Dendritic cell treated with granulocyte-macrophage colony-stimulating factor and Interleukin-4, amounts not matched to agents 40 ng/mL and 50 ng/mL, for 4 days (primary cell): ENCODE measurements around the gene IFTAP.

Experiments used
- H3K27ac Mint-ChIP-seq: one replicate; pipeline ENCODE4 v1.8.0; 2022; ENCODE audit warnings: mild to moderate bottlenecking, mixed read lengths
- H3K27me3 Mint-ChIP-seq: one replicate; pipeline ENCODE4 v1.8.0; 2022; ENCODE audit warnings: mild to moderate bottlenecking, mixed read lengths
- H3K36me3 Mint-ChIP-seq: one replicate; pipeline ENCODE4 v1.8.0; 2022; ENCODE audit warnings: low read depth, mixed read lengths
- H3K4me1 Mint-ChIP-seq: one replicate; pipeline ENCODE4 v1.8.0; 2022; ENCODE audit warnings: low read depth, mixed read lengths
- H3K4me3 Mint-ChIP-seq: one replicate; pipeline ENCODE4 v1.8.0; 2022; ENCODE audit warnings: mild to moderate bottlenecking, moderate library complexity, mixed read lengths
- H3K9me3 Mint-ChIP-seq: one replicate; pipeline ENCODE4 v1.8.0; 2022; ENCODE audit warnings: mixed read lengths
- intact Hi-C: fragments of 100-400 bp; cut with micrococcal nuclease; formaldehyde crosslinking; loops from one replicate; pipeline ENCODE4 v1.15.0; 2022

The IFTAP gene

GRCh38 chr11:36578458-36578857 is 15.8 kb upstream of the IFTAP start:
- H3K27ac Mint-ChIP-seq: no peak overlapping the region
- H3K27me3 Mint-ChIP-seq: no peaks in the 10 kb centered on the region
- no peaks in the 10 kb centered on the region for H3K9me3 Mint-ChIP-seq
- intact Hi-C loops: no loop called here
- H3K4me1 Mint-ChIP-seq: no peaks in the 10 kb centered on the region
- no peaks in the 10 kb centered on the region for H3K36me3 Mint-ChIP-seq
- no peak overlapping the region for H3K4me3 Mint-ChIP-seq

GRCh38 chr11:36581536-36581935 is 12.8 kb upstream of the IFTAP start:
- intact Hi-C loops: no loop called here

GRCh38 chr11:36583667-36584066 is 10.6 kb upstream of the IFTAP start:
- Mint-ChIP-seq H3K4me1 (no peaks in the 10 kb centered on the region), H3K27me3 (no peaks in the 10 kb centered on the region), H3K4me3 (no peak overlapping the region), H3K36me3 (no peaks in the 10 kb centered on the region), H3K27ac (no peak overlapping the region), H3K9me3 (no peaks in the 10 kb centered on the region)
- intact Hi-C loops: no loop called here

More at GRCh38 chr11:36581536-36581935, 12.8 kb upstream of the IFTAP start:
- H3K4me3 Mint-ChIP-seq: no peak overlapping the region
- H3K27ac Mint-ChIP-seq: no peak overlapping the region
- no peaks in the 10 kb centered on the region for H3K9me3 Mint-ChIP-seq
- no peaks in the 10 kb centered on the region for H3K36me3 Mint-ChIP-seq
- no peaks in the 10 kb centered on the region for H3K27me3 Mint-ChIP-seq
- H3K4me1 Mint-ChIP-seq: no peaks in the 10 kb centered on the region

- H3K27ac Mint-ChIP-seq: no peak overlapping the region
- no peaks in the 10 kb centered on the region for H3K9me3 Mint-ChIP-seq
- no peaks in the 10 kb centered on the region for H3K4me1 Mint-ChIP-seq
- peaks cover 14% of the 10 kb centered on the region for H3K27me3 Mint-ChIP-seq
- H3K4me3 Mint-ChIP-seq: no peak overlapping the region
- no peaks in the 10 kb centered on the region for H3K36me3 Mint-ChIP-seq
- intact Hi-C loops: no loop called here
These were observed 7.8 kb upstream of the IFTAP start for GRCh38 chr11:36586543-36586942.

GRCh38 chr11:36588099-36588498 is 6.2 kb upstream of the IFTAP start:
- intact Hi-C loops: no loop called here
- peaks cover 19% of the 10 kb centered on the region for H3K27me3 Mint-ChIP-seq
- no peaks in the 10 kb centered on the region for H3K36me3 Mint-ChIP-seq
- H3K4me3 Mint-ChIP-seq: no peak overlapping the region
- H3K9me3 Mint-ChIP-seq: no peaks in the 10 kb centered on the region
- no peak overlapping the region for H3K27ac Mint-ChIP-seq
- H3K4me1 Mint-ChIP-seq: no peaks in the 10 kb centered on the region

GRCh38 chr11:36590513-36590912 is 3.8 kb upstream of the IFTAP start:
- Mint-ChIP-seq H3K36me3 (peaks cover 7% of the 10 kb centered on the region), H3K4me3 (no peak overlapping the region), H3K9me3 (no peaks in the 10 kb centered on the region), H3K27ac (no peak overlapping the region), H3K4me1 (peaks cover 5% of the 10 kb centered on the region), H3K27me3 (peaks cover 20% of the 10 kb centered on the region)
- intact Hi-C loops: no loop called here

- no peak overlapping the region for H3K27ac Mint-ChIP-seq
- no peaks in the 10 kb centered on the region for H3K9me3 Mint-ChIP-seq
- H3K27me3 Mint-ChIP-seq: peaks cover 20% of the 10 kb centered on the region
- peaks cover 7% of the 10 kb centered on the region for H3K36me3 Mint-ChIP-seq
- peaks cover 5% of the 10 kb centered on the region for H3K4me1 Mint-ChIP-seq
- intact Hi-C loops: no loop called here
- no peak overlapping the region for H3K4me3 Mint-ChIP-seq
These were observed 2.9 kb upstream of the IFTAP start for GRCh38 chr11:36591433-36591832.

GRCh38 chr11:36596880-36597279 is 2.6 kb downstream of the IFTAP start:
- intact Hi-C loops: no loop called here
- no peak overlapping the region for H3K4me3 Mint-ChIP-seq
- H3K4me1 Mint-ChIP-seq: peaks cover 14% of the 10 kb centered on the region
- H3K36me3 Mint-ChIP-seq: peaks cover 7% of the 10 kb centered on the region
- H3K27ac Mint-ChIP-seq: no peak overlapping the region
- peaks cover 4% of the 10 kb centered on the region for H3K27me3 Mint-ChIP-seq
- H3K9me3 Mint-ChIP-seq: no peaks in the 10 kb centered on the region

GRCh38 chr11:36598051-36598450 is 3.7 kb downstream of the IFTAP start, which contains the start of gene RAG2:
RAG2 (minus strand) TSS chr11:36598236; CDS start chr11:36594168, 4,068 bp downstream.
- Mint-ChIP-seq H3K27ac (no peak within 1 kb of the TSS), H3K9me3 (no peaks in the 10 kb centered on the region), H3K36me3 (peaks cover 7% of the 10 kb centered on the region), H3K4me1 (peaks cover 14% of the 10 kb centered on the region), H3K27me3 (peaks cover 2% of the 10 kb centered on the region), H3K4me3 (no peak within 1 kb of the TSS)
- intact Hi-C loops: no loop called here

- Mint-ChIP-seq H3K27ac (no peak overlapping the region), H3K4me3 (no peak overlapping the region), H3K27me3 (no peaks in the 10 kb centered on the region), H3K9me3 (no peaks in the 10 kb centered on the region), H3K4me1 (peaks cover 8% of the 10 kb centered on the region), H3K36me3 (no peaks in the 10 kb centered on the region)
- intact Hi-C loops: no loop called here
These were observed 5.9 kb downstream of the IFTAP start for GRCh38 chr11:36600180-36600579.

GRCh38 chr11:36601155-36601554 is 6.9 kb downstream of the IFTAP start:
- intact Hi-C loops: no loop called here
- Mint-ChIP-seq H3K36me3 (no peaks in the 10 kb centered on the region), H3K4me1 (peaks cover 8% of the 10 kb centered on the region), H3K4me3 (no peak overlapping the region), H3K27me3 (no peaks in the 10 kb centered on the region), H3K27ac (no peak overlapping the region), H3K9me3 (no peaks in the 10 kb centered on the region)

GRCh38 chr11:36602135-36602534 is 7.8 kb downstream of the IFTAP start:
- no peaks in the 10 kb centered on the region for H3K27me3 Mint-ChIP-seq
- no peak overlapping the region for H3K4me3 Mint-ChIP-seq
- H3K36me3 Mint-ChIP-seq: no peaks in the 10 kb centered on the region
- no peaks in the 10 kb centered on the region for H3K9me3 Mint-ChIP-seq
- intact Hi-C loops: no loop called here
- peaks cover 8% of the 10 kb centered on the region for H3K4me1 Mint-ChIP-seq
- H3K27ac Mint-ChIP-seq: no peak overlapping the region

- Mint-ChIP-seq H3K27ac (no peak overlapping the region), H3K9me3 (no peaks in the 10 kb centered on the region), H3K4me1 (peaks cover 8% of the 10 kb centered on the region), H3K4me3 (no peak overlapping the region), H3K27me3 (no peaks in the 10 kb centered on the region), H3K36me3 (no peaks in the 10 kb centered on the region)
- intact Hi-C loops: no loop called here
These were observed 11.2 kb downstream of the IFTAP start for GRCh38 chr11:36605221-36606216.

- H3K27ac Mint-ChIP-seq: no peak overlapping the region
- H3K4me3 Mint-ChIP-seq: no peak overlapping the region
- no peaks in the 10 kb centered on the region for H3K4me1 Mint-ChIP-seq
- H3K36me3 Mint-ChIP-seq: no peaks in the 10 kb centered on the region
- H3K27me3 Mint-ChIP-seq: no peaks in the 10 kb centered on the region
- H3K9me3 Mint-ChIP-seq: no peaks in the 10 kb centered on the region
- intact Hi-C loops: no loop called here
These were observed 14.3 kb downstream of the IFTAP start for GRCh38 chr11:36608491-36609199.
